ENCODE measurements around the gene KIF21B. TPM values are rescaled to one million over a fixed set of nuclear protein-coding genes. Genes with fewer than 3 reads are reported as not detected.

The KIF21B gene
- total and polyA plus RNA-seq, 9 donors = 0.58 to 1.2 (median 0.95) TPM

GRCh38 chr1:200929530-200930278 lies 93.8 kb downstream of the KIF21B start:
- WGBS (ENCODE audit: insufficient coverage) = 44% methylated on average over 3 of the region's 4 CpGs
- DNase-seq = peak; percentile 46
- Histone ChIP-seq H3K9me3 (replicated peaks; ENCODE audit: control insufficient read depth, low read depth, low read length) (no peaks in the 10 kb centered on the region), H3K36me3 (ENCODE audit: control insufficient read depth, insufficient read depth, low read length) (no peaks in the 10 kb centered on the region), H3K27ac (ENCODE audit: low read length) (no peak overlapping the region), H3K4me3 (ENCODE audit: low read length) (no peak overlapping the region), H3K4me1 (ENCODE audit: control insufficient read depth, insufficient read depth, low read length) (peaks cover 4% of the 10 kb centered on the region), H3K27me3 (ENCODE audit: control insufficient read depth, insufficient read depth, low read length) (no peaks in the 10 kb centered on the region)

- WGBS (ENCODE audit: insufficient coverage) = no CpG with 5 or more reads among the region's 4 CpGs
- Histone ChIP-seq H3K27me3 (ENCODE audit: control insufficient read depth, insufficient read depth, low read length) (no peaks in the 10 kb centered on the region), H3K4me1 (ENCODE audit: control insufficient read depth, insufficient read depth, low read length) (peaks cover 4% of the 10 kb centered on the region), H3K36me3 (ENCODE audit: control insufficient read depth, insufficient read depth, low read length) (no peaks in the 10 kb centered on the region), H3K4me3 (ENCODE audit: low read length) (no peak overlapping the region), H3K27ac (ENCODE audit: low read length) (no peak overlapping the region), H3K9me3 (replicated peaks; ENCODE audit: control insufficient read depth, low read depth, low read length) (no peaks in the 10 kb centered on the region)
- DNase-seq = no peak
Measured at GRCh38 chr1:200925831-200926230, 97.7 kb downstream of the KIF21B start.

GRCh38 chr1:200923601-200924000 lies 99.9 kb downstream of the KIF21B start:
- Histone ChIP-seq H3K4me3 (ENCODE audit: low read length) (no peak overlapping the region), H3K4me1 (ENCODE audit: control insufficient read depth, insufficient read depth, low read length) (no peaks in the 10 kb centered on the region), H3K9me3 (replicated peaks; ENCODE audit: control insufficient read depth, low read depth, low read length) (no peaks in the 10 kb centered on the region), H3K27ac (ENCODE audit: low read length) (no peak overlapping the region), H3K27me3 (ENCODE audit: control insufficient read depth, insufficient read depth, low read length) (no peaks in the 10 kb centered on the region), H3K36me3 (ENCODE audit: control insufficient read depth, insufficient read depth, low read length) (no peaks in the 10 kb centered on the region)
- no peak for DNase-seq
- WGBS (ENCODE audit: insufficient coverage) = no CpG with 5 or more reads among the region's 1 CpG

GRCh38 chr1:200922406-200922805 lies 101.1 kb downstream of the KIF21B start:
- H3K4me3 ChIP-seq (ENCODE audit: low read length) = no peak overlapping the region
- no peaks in the 10 kb centered on the region for H3K9me3 ChIP-seq (replicated peaks; ENCODE audit: control insufficient read depth, low read depth, low read length)
- peaks cover 5% of the 10 kb centered on the region for H3K4me1 ChIP-seq (ENCODE audit: control insufficient read depth, insufficient read depth, low read length)
- H3K36me3 ChIP-seq (ENCODE audit: control insufficient read depth, insufficient read depth, low read length) = no peaks in the 10 kb centered on the region
- no peak overlapping the region for H3K27ac ChIP-seq (ENCODE audit: low read length)
- no peak for DNase-seq
- WGBS (ENCODE audit: insufficient coverage) = 67% methylated on average over 1 of the region's 2 CpGs
- H3K27me3 ChIP-seq (ENCODE audit: control insufficient read depth, insufficient read depth, low read length) = no peaks in the 10 kb centered on the region

GRCh38 chr1:200921571-200922110 lies 101.9 kb downstream of the KIF21B start:
- H3K4me1 ChIP-seq (ENCODE audit: control insufficient read depth, insufficient read depth, low read length) = peaks cover 12% of the 10 kb centered on the region
- H3K27me3 ChIP-seq (ENCODE audit: control insufficient read depth, insufficient read depth, low read length) = no peaks in the 10 kb centered on the region
- H3K36me3 ChIP-seq (ENCODE audit: control insufficient read depth, insufficient read depth, low read length) = no peaks in the 10 kb centered on the region
- no peak for DNase-seq
- H3K27ac ChIP-seq (ENCODE audit: low read length) = no peak overlapping the region
- 82% methylated on average over 9 of the region's 9 CpGs for WGBS (ENCODE audit: insufficient coverage)
- no peaks in the 10 kb centered on the region for H3K9me3 ChIP-seq (replicated peaks; ENCODE audit: control insufficient read depth, low read depth, low read length)
- H3K4me3 ChIP-seq (ENCODE audit: low read length) = no peak overlapping the region

Other genes with a start within 250 kb of the KIF21B start
- not detected for gene GPR25, start 150.7 kb downstream of the KIF21B start, total RNA-seq
- not detected for gene GPR25, start 150.7 kb downstream of the KIF21B start, polyA plus RNA-seq (ENCODE audit: insufficient read depth in 1 of 8, insufficient read length in 8 of 8, low replicate concordance in 1 of 8)
- gene INAVA, start 128.8 kb downstream of the KIF21B start, total RNA-seq = 1.2 TPM
- 1 to 10 TPM; 1.6 to 5.3 (median 2.8) TPM for gene INAVA, start 128.8 kb downstream of the KIF21B start, polyA plus RNA-seq (ENCODE audit: insufficient read depth in 1 of 8, insufficient read length in 8 of 8, low replicate concordance in 1 of 8)
- gene CACNA1S, start 88.7 kb upstream of the KIF21B start, total RNA-seq = 26.1 TPM
- gene CACNA1S, start 88.7 kb upstream of the KIF21B start, polyA plus RNA-seq (ENCODE audit: insufficient read depth in 1 of 8, insufficient read length in 8 of 8, low replicate concordance in 1 of 8) = 10 to 100 TPM; 31.7 to 55.2 (median 42.3) TPM
- 0.04 TPM for gene ASCL5, start 103.5 kb upstream of the KIF21B start, total RNA-seq
- gene ASCL5, start 103.5 kb upstream of the KIF21B start, polyA plus RNA-seq (ENCODE audit: insufficient read depth in 1 of 8, insufficient read length in 8 of 8, low replicate concordance in 1 of 8) = under 1 TPM in 7 of 8 donors, not detected in 1; 0.16 to 0.40 (median 0.31) TPM
- 61.8 TPM for gene TMEM9, start 130.8 kb upstream of the KIF21B start, total RNA-seq
- gene TMEM9, start 130.8 kb upstream of the KIF21B start, polyA plus RNA-seq (ENCODE audit: insufficient read depth in 1 of 8, insufficient read length in 8 of 8, low replicate concordance in 1 of 8) = 10 to 100 TPM; 50.3 to 83.1 (median 70.6) TPM
- gene IGFN1, start 167.1 kb upstream of the KIF21B start, total RNA-seq = 1.2 TPM
- gene IGFN1, start 167.1 kb upstream of the KIF21B start, polyA plus RNA-seq (ENCODE audit: insufficient read depth in 1 of 8, insufficient read length in 8 of 8, low replicate concordance in 1 of 8) = 1 to 10 TPM in 7 of 8 donors, under 1 TPM in 1; 0.72 to 4.3 (median 2.9) TPM

Data from muscle of leg (tissue), 11 donors.